Mesendoderm (in vitro differentiated cells): ENCODE measurements around the gene PAPOLA. TPM values are rescaled to one million over a fixed set of nuclear protein-coding genes. Genes with fewer than 3 reads are reported as not detected.

Experiments
- DNase-seq: peaks from one replicate; pipeline ENCODE4 v3.0.0; 2013
- H2AK5ac ChIP-seq: 2 replicates; pipeline ENCODE4 v1.6.1; 2013; ENCODE audit warnings: low read length, inconsistent platforms
- H2BK120ac ChIP-seq: 2 replicates; pipeline ENCODE4 v1.6.1; 2013; ENCODE audit warnings: low read depth, mild to moderate bottlenecking, low read length, moderate library complexity, mixed read lengths
- H2BK15ac ChIP-seq: replicated peaks from 2 replicates; pipeline ENCODE4 v1.6.1; 2013; ENCODE audit warnings: low read depth, mild to moderate bottlenecking, moderate library complexity
- H2BK5ac ChIP-seq: 2 replicates; pipeline ENCODE4 v1.6.1; 2013; ENCODE audit warnings: low read length, inconsistent platforms
- H3K18ac ChIP-seq: 2 replicates; pipeline ENCODE4 v1.6.1; 2013; ENCODE audit warnings: mild to moderate bottlenecking, low read length, mixed read lengths
- H3K23ac ChIP-seq: one replicate; pipeline ENCODE4 v1.6.1; 2013; ENCODE audit warnings: low read length
- H3K27ac ChIP-seq: 2 replicates; pipeline ENCODE4 v1.5.1; 2013; ENCODE audit warnings: low read depth, mild to moderate bottlenecking, inconsistent platforms, low read length, moderate library complexity
- H3K27me3 ChIP-seq: 2 replicates; pipeline ENCODE4 v1.6.1; 2013; ENCODE audit warnings: low read length, control low read depth, mild to moderate bottlenecking, inconsistent platforms; ENCODE audit not compliant: insufficient read depth, poor library complexity
- H3K36me3 ChIP-seq: 2 replicates; pipeline ENCODE4 v1.6.1; 2013; ENCODE audit warnings: low read length, inconsistent platforms; ENCODE audit not compliant: control insufficient read depth, insufficient read depth
- H3K4ac ChIP-seq: one replicate; pipeline ENCODE4 v1.6.1; 2013; ENCODE audit warnings: low read depth, mild to moderate bottlenecking, low read length, moderate library complexity
- H3K4me1 ChIP-seq: 2 replicates; pipeline ENCODE4 v1.6.1; 2013; ENCODE audit warnings: low read depth, low read length, inconsistent platforms; ENCODE audit not compliant: control insufficient read depth
- H3K4me2 ChIP-seq: 2 replicates; pipeline ENCODE4 v1.6.1; 2013; ENCODE audit warnings: low read length
- H3K4me3 ChIP-seq: 2 replicates; pipeline ENCODE4 v1.5.1; 2013; ENCODE audit warnings: mild to moderate bottlenecking, low read length
- H3K56ac ChIP-seq: one replicate; pipeline ENCODE4 v1.6.1; 2013; ENCODE audit warnings: low read length
- H3K79me1 ChIP-seq: 2 replicates; pipeline ENCODE4 v1.6.1; 2013; ENCODE audit warnings: low read length, inconsistent platforms
- H3K79me2 ChIP-seq: 2 replicates; pipeline ENCODE4 v1.6.1; 2013; ENCODE audit warnings: mild to moderate bottlenecking, low read length; ENCODE audit not compliant: control insufficient read depth, insufficient read depth
- H3K9ac ChIP-seq: 2 replicates; pipeline ENCODE4 v1.6.1; 2013; ENCODE audit warnings: low read length, inconsistent platforms
- H4K5ac ChIP-seq: one replicate; pipeline ENCODE4 v1.6.1; 2013; ENCODE audit warnings: low read length
- H4K8ac ChIP-seq: one replicate; pipeline ENCODE4 v1.6.1; 2013; ENCODE audit warnings: low read depth, mild to moderate bottlenecking, control low read depth, low read length, moderate library complexity
- WGBS: extraction: QIAGEN DNeasy Blood & Tissue Kit; methylation state at CpG from one replicate; pipeline ENCODE4 v1.1.7; 2013; ENCODE audit warnings: low lambda C conversion rate, missing lambda C conversion rate; ENCODE audit not compliant: insufficient coverage; ENCODE audit errors: extremely low coverage; 5-methylcytosine and 5-hydroxymethylcytosine counted together
- polyA plus RNA-seq, 2 experiments: library from polyadenylated mRNA; stranded (reverse); fragments of 200-250 nt; gene quantifications; one replicate each; pipeline ENCODE4 v1.2.3, GENCODE V29; 2013

The PAPOLA gene
- 167 TPM for polyA plus RNA-seq (2013, experiment 1 of 2)
- 168 TPM for polyA plus RNA-seq (2013, experiment 2 of 2)

- Histone ChIP-seq H3K4ac (peak within 1 kb of the TSS; percentile 95), H3K79me2 (peaks cover 46% of the 10 kb centered on the region), H3K18ac (peak within 1 kb of the TSS; percentile 86), H3K36me3 (no peaks in the 10 kb centered on the region), H4K5ac (peak within 1 kb of the TSS; percentile 47), H3K4me3 (peak within 1 kb of the TSS; percentile 98), H2BK15ac (no peak within 1 kb of the TSS), H3K56ac (peak within 1 kb of the TSS; percentile 97), H3K27me3 (no peaks in the 10 kb centered on the region), H4K8ac (peak within 1 kb of the TSS; percentile 83), H3K4me1 (peaks cover 11% of the 10 kb centered on the region), H3K23ac (peak within 1 kb of the TSS; percentile 7), H3K9ac (peak within 1 kb of the TSS; percentile 98), H3K79me1 (peaks cover 1% of the 10 kb centered on the region), H3K27ac (peak within 1 kb of the TSS; percentile 91), H2AK5ac (peak within 1 kb of the TSS; percentile 16), H2BK5ac (peak within 1 kb of the TSS; percentile 83), H3K4me2 (peak within 1 kb of the TSS; percentile 94), H2BK120ac (peak within 1 kb of the TSS; percentile 29)
- DNase-seq = peak; percentile 97
- WGBS = no CpG with 5 or more reads among the region's 87 CpGs
Measured at GRCh38 chr14:96501740-96502620, at the start of gene PAPOLA. Gene PAPOLA (plus strand): TSS chr14:96502382. CDS start chr14:96502593, 211 bp downstream.

GRCh38 chr14:96452684-96453083, 49.5 kb upstream of the PAPOLA start:
- Histone ChIP-seq H4K8ac (no peak overlapping the region), H3K4me1 (no peaks in the 10 kb centered on the region)

GRCh38 chr14:96455588-96455987, 46.6 kb upstream of the PAPOLA start:
- Histone ChIP-seq H3K27ac (no peak overlapping the region), H3K9ac (no peak overlapping the region), H3K18ac (no peak overlapping the region), H3K4me3 (no peak overlapping the region), H3K36me3 (no peaks in the 10 kb centered on the region), H2BK5ac (no peak overlapping the region), H3K4me2 (no peak overlapping the region), H4K5ac (no peak overlapping the region), H2BK15ac (no peak overlapping the region), H3K4me1 (no peaks in the 10 kb centered on the region), H2BK120ac (no peak overlapping the region), H2AK5ac (no peak overlapping the region), H4K8ac (no peak overlapping the region), H3K4ac (no peak overlapping the region), H3K23ac (no peak overlapping the region), H3K79me2 (no peaks in the 10 kb centered on the region), H3K79me1 (no peaks in the 10 kb centered on the region), H3K56ac (no peak overlapping the region), H3K27me3 (no peaks in the 10 kb centered on the region)
- DNase-seq = no peak
- WGBS = no CpG with 5 or more reads among the region's 5 CpGs

More at GRCh38 chr14:96452684-96453083, 49.5 kb upstream of the PAPOLA start:
- Histone ChIP-seq H3K4me2 (no peak overlapping the region), H2AK5ac (no peak overlapping the region), H3K36me3 (no peaks in the 10 kb centered on the region), H4K5ac (no peak overlapping the region), H3K18ac (no peak overlapping the region), H2BK15ac (no peak overlapping the region), H3K79me2 (no peaks in the 10 kb centered on the region), H2BK5ac (no peak overlapping the region), H3K4me3 (no peak overlapping the region), H3K23ac (no peak overlapping the region), H3K27me3 (no peaks in the 10 kb centered on the region), H3K4ac (no peak overlapping the region), H3K27ac (no peak overlapping the region), H3K9ac (no peak overlapping the region), H2BK120ac (no peak overlapping the region), H3K79me1 (no peaks in the 10 kb centered on the region), H3K56ac (no peak overlapping the region)
- no peak for DNase-seq
- no CpG with 5 or more reads among the region's 6 CpGs for WGBS

GRCh38 chr14:96459851-96460250, 42.3 kb upstream of the PAPOLA start:
- no peak overlapping the region for H3K23ac ChIP-seq
- H3K9ac ChIP-seq = no peak overlapping the region
- no peak overlapping the region for H2BK5ac ChIP-seq
- no peak overlapping the region for H3K4ac ChIP-seq
- no peak overlapping the region for H3K4me2 ChIP-seq
- no peak overlapping the region for H4K8ac ChIP-seq
- H3K36me3 ChIP-seq = no peaks in the 10 kb centered on the region
- no peak overlapping the region for H3K27ac ChIP-seq
- no peak for DNase-seq
- H2BK120ac ChIP-seq = no peak overlapping the region
- H3K56ac ChIP-seq = no peak overlapping the region
- no peaks in the 10 kb centered on the region for H3K79me2 ChIP-seq
- WGBS = no CpG with 5 or more reads among the region's 3 CpGs
- no peaks in the 10 kb centered on the region for H3K79me1 ChIP-seq
- H2BK15ac ChIP-seq = no peak overlapping the region
- no peak overlapping the region for H3K18ac ChIP-seq
- peaks cover 6% of the 10 kb centered on the region for H3K4me1 ChIP-seq
- no peak overlapping the region for H3K4me3 ChIP-seq
- no peak overlapping the region for H4K5ac ChIP-seq
- H3K27me3 ChIP-seq = no peaks in the 10 kb centered on the region
- no peak overlapping the region for H2AK5ac ChIP-seq

- no peaks in the 10 kb centered on the region for H3K79me2 ChIP-seq
- peaks cover 6% of the 10 kb centered on the region for H3K4me1 ChIP-seq
- H3K27ac ChIP-seq = peak overlapping the region; percentile 43
- H2BK15ac ChIP-seq = no peak overlapping the region
- H3K79me1 ChIP-seq = no peaks in the 10 kb centered on the region
- no peak overlapping the region for H3K4me3 ChIP-seq
- no peak overlapping the region for H4K5ac ChIP-seq
- H3K23ac ChIP-seq = no peak overlapping the region
- no peak overlapping the region for H3K18ac ChIP-seq
- no peak overlapping the region for H3K4ac ChIP-seq
- H3K27me3 ChIP-seq = no peaks in the 10 kb centered on the region
- H3K36me3 ChIP-seq = no peaks in the 10 kb centered on the region
- DNase-seq = peak; percentile 85
- H3K4me2 ChIP-seq = no peak overlapping the region
- H2BK120ac ChIP-seq = no peak overlapping the region
- no peak overlapping the region for H4K8ac ChIP-seq
- H3K9ac ChIP-seq = no peak overlapping the region
- H2BK5ac ChIP-seq = no peak overlapping the region
- no peak overlapping the region for H2AK5ac ChIP-seq
- H3K56ac ChIP-seq = no peak overlapping the region
- no CpG with 5 or more reads among the region's 8 CpGs for WGBS
Measured at GRCh38 chr14:96461950-96462798, 40.0 kb upstream of the PAPOLA start.
